Measurements from ENCODE around the gene ZNF511. TPM values are rescaled to one million over a fixed set of nuclear protein-coding genes. Genes with fewer than 3 reads are reported as not detected.

The ZNF511 gene, protein sequence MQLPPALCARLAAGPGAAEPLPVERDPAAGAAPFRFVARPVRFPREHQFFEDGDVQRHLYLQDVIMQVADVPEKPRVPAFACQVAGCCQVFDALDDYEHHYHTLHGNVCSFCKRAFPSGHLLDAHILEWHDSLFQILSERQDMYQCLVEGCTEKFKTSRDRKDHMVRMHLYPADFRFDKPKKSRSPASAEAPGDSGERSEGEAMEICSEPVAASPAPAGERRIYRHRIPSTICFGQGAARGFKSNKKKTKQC
- total RNA-seq, result 40.5 TPM
- long read RNA-seq, transcript ZNF511-202 (6 exons, 1,520 nt), result major isoform, 41 of 62 reads
- long read RNA-seq, transcript ZNF511-201 (5 exons, 2,004 nt), result minor isoform, 13 of 62 reads
- long read RNA-seq, partial matches to known transcripts, result 0 of 62 reads
- long read RNA-seq, other reads (novel, unspliced or antisense), result 8 of 62 reads

DNA sequence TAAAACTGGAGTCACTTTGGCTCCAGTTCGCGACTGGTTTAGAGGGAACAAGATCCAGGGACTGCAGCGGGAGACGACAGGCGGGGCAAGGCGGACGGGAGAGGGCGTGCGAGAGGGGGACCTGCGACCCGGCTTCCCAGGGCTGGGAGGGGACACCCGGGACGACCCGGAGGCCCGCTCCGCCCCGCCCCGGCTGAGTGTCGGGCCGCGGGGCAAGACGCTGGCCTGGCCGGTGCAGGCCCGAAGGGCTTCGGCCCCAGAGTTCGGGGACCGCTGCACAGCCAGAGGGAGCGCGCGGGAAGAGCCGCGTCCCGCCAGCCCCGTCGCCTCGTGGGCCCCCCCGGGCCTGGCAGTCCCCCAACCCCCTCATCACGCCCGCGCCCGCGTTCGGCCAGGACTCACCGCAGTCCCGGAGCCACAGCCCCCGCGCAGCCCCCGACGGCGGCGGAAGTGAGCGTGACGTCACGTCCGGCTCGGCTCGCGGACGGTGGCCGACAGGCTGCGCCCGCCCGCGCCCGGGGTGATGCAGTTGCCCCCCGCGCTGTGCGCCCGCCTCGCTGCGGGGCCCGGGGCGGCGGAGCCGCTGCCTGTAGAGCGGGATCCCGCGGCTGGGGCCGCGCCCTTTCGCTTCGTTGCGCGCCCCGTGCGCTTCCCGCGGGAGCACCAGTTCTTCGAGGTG, at the start of gene ZNF511, which contains the start of gene TUBGCP2:
ZNF511 (plus strand) TSS at position 494 of the 679 bp plus-strand sequence; CDS start at position 524, 30 bp downstream.
TUBGCP2 (minus strand) TSS at position 452 of the 679 bp plus-strand sequence. CDS start 5,931 bp downstream, outside the sequence.
- TF ChIP-seq, protein P1, sequence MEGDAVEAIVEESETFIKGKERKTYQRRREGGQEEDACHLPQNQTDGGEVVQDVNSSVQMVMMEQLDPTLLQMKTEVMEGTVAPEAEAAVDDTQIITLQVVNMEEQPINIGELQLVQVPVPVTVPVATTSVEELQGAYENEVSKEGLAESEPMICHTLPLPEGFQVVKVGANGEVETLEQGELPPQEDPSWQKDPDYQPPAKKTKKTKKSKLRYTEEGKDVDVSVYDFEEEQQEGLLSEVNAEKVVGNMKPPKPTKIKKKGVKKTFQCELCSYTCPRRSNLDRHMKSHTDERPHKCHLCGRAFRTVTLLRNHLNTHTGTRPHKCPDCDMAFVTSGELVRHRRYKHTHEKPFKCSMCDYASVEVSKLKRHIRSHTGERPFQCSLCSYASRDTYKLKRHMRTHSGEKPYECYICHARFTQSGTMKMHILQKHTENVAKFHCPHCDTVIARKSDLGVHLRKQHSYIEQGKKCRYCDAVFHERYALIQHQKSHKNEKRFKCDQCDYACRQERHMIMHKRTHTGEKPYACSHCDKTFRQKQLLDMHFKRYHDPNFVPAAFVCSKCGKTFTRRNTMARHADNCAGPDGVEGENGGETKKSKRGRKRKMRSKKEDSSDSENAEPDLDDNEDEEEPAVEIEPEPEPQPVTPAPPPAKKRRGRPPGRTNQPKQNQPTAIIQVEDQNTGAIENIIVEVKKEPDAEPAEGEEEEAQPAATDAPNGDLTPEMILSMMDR (IDR thresholded peaks at IDR 0.05; ENCODE audit: borderline replicate concordance), result peak; percentile 10
- peak within 1 kb of the TSS; percentile 100 for H3K27ac ChIP-seq (replicated peaks)
- DNase-seq, result peak; percentile 89
- H3K36me3 ChIP-seq, result peaks cover 31% of the 10 kb centered on the region
- no peaks in the 10 kb centered on the region for H3K9me3 ChIP-seq (replicated peaks)
- H3K27me3 ChIP-seq (ENCODE audit: low read depth), result no peaks in the 10 kb centered on the region
- peak within 1 kb of the TSS; percentile 100 for H3K4me3 ChIP-seq
- H3K4me1 ChIP-seq, result peaks cover 54% of the 10 kb centered on the region
- intact Hi-C loops (cut with micrococcal nuclease), result no loop called here

DNA sequence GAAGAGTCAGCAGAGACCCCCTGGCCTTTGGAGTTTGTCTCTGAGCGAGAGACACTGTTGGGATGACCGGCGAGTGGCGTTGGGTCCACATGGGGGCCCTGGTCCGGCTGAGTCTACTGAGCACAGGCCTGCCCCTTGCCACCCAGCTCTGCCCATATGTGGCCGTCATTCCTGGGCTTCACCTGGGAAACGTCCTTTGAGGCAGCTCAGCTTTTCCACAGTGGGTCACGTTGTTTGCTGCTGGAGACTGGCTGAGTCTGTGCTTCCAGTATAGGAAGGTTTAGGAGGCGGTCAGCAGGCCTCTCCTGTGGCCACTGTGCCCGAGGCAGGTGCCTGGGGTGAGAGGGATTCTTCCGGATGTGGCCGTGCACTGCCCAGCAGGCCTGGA, 49.1 kb upstream of the ZNF511 start:
- no peak for DNase-seq

DNA sequence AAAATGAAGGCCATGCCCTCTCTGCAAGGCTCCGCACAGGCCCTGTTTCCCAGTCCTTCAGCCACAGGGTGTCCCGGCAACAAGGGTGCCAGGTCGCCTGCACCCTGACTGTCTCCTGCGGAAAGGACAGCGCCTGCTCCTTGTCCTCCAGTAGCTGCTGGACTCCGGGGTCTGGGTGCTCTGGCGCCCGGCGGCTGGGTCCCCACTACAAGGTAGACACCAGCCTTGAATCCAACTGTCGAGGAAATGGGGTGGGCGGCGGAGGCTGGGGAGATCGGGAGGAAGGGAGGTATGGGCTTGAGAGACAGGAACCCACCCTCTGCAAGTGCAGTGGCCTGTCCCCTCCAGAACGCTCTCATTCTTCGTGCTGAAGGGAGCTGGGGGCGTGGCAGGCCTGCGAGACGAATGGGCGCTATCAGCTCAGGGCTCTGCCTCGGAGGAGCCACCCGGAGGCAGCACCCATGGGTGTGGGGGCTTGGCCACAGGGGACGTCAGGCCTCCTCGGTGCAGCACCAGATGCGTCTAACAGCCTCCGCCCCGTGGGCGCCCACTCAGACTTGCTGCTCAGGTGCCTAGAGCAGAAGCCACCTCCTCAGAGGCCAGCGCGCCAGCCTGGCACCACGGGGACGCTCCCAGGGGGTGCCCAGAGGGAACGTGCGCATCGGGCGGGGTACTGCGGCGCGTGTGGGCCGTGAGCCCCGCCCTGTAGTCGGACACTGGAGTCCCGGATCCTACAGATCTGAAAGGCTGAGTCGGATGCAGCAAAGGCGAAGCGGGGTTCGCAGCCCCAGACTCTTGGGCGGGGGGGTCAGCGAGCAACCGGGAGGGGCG, 47.6 kb upstream of the ZNF511 start:
- intact Hi-C loops (cut with micrococcal nuclease), result no loop called here

More for the DNA sequence above, 49.1 kb upstream of the ZNF511 start:
- Histone ChIP-seq H3K4me3 (no peak overlapping the region), H3K4me1 (peaks cover 42% of the 10 kb centered on the region), H3K36me3 (no peaks in the 10 kb centered on the region), H3K27ac (replicated peaks) (peak overlapping the region; percentile 64), H3K9me3 (replicated peaks) (no peaks in the 10 kb centered on the region), H3K27me3 (ENCODE audit: low read depth) (peaks cover 16% of the 10 kb centered on the region)
- intact Hi-C loops (cut with micrococcal nuclease), result no loop called here
- TF ChIP-seq, protein P1 (IDR thresholded peaks at IDR 0.05; ENCODE audit: borderline replicate concordance), result no peak

DNA sequence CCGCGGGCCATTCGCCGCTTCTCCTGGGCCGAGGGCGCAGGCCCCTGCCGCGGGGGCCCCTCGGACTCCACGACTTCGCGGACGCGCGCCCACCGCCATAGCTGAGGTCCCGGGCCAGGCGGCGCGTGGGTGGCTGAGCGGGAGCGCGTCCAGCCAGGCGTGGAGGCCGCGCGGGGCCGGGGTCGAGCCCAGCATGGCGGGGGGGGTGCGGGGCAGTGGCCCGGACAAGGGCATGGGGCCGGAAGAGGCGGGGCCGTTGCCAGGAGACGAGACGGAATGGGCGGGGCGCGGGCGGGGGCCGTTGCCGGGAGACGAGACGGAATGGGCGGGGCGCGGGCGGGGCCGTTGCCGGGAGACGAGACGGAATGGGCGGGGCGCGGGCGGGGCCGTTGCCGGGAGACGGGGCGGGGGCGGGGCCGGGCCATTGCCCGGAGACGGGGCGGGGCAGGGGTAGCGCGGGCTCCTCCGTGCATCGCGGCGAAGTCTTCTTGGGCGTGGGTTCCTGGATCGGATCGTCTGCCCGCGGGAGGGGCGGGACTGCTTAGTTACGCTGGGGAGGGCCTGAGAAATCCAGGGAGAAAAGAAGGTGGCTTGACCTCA, 46.9 kb upstream of the ZNF511 start:
- DNase-seq, result peak; percentile 91
- TF ChIP-seq, protein P1 (IDR thresholded peaks at IDR 0.05; ENCODE audit: borderline replicate concordance), result no peak
- Histone ChIP-seq H3K4me1 (peaks cover 42% of the 10 kb centered on the region), H3K9me3 (replicated peaks) (no peaks in the 10 kb centered on the region), H3K36me3 (no peaks in the 10 kb centered on the region), H3K27ac (replicated peaks) (peak overlapping the region; percentile 92), H3K27me3 (ENCODE audit: low read depth) (no peaks in the 10 kb centered on the region), H3K4me3 (peak overlapping the region; percentile 83)
- intact Hi-C loops (cut with micrococcal nuclease), result no loop called here

More for the DNA sequence above, 47.6 kb upstream of the ZNF511 start:
- H3K4me3 ChIP-seq, result peak overlapping the region; percentile 83
- DNase-seq, result peak; percentile 62
- TF ChIP-seq, protein P1 (IDR thresholded peaks at IDR 0.05; ENCODE audit: borderline replicate concordance), result no peak
- no peaks in the 10 kb centered on the region for H3K36me3 ChIP-seq
- peak overlapping the region; percentile 92 for H3K27ac ChIP-seq (replicated peaks)
- H3K4me1 ChIP-seq, result peaks cover 42% of the 10 kb centered on the region
- H3K27me3 ChIP-seq (ENCODE audit: low read depth), result peaks cover 6% of the 10 kb centered on the region
- no peaks in the 10 kb centered on the region for H3K9me3 ChIP-seq (replicated peaks)
